ENCODE results near the gene FMN2. TPM values are rescaled to one million over a fixed set of nuclear protein-coding genes. Genes with fewer than 3 reads are reported as not detected.

The FMN2 gene
- total RNA-seq, 4 donors from 2014 or later: 0.75 to 1.8 (median 1.2) TPM

- no peak for TF ChIP-seq CTCF (IDR thresholded peaks at IDR 0.05; ENCODE audit: low read depth)
Measured at GRCh38 chr1:240104672-240105071, 13.0 kb downstream of the FMN2 start.

GRCh38 chr1:240107058-240107684 is 15.5 kb downstream of the FMN2 start:
- no peak for TF ChIP-seq CTCF (IDR thresholded peaks at IDR 0.05; ENCODE audit: low read depth)

GRCh38 chr1:240109130-240109529 is 17.4 kb downstream of the FMN2 start:
- no peak for TF ChIP-seq CTCF (IDR thresholded peaks at IDR 0.05; ENCODE audit: low read depth)

GRCh38 chr1:240109920-240110636 is 18.4 kb downstream of the FMN2 start:
- no peak for TF ChIP-seq CTCF (IDR thresholded peaks at IDR 0.05; ENCODE audit: low read depth)

- no peak for TF ChIP-seq CTCF (IDR thresholded peaks at IDR 0.05; ENCODE audit: low read depth)
Measured at GRCh38 chr1:240111558-240111957, 19.9 kb downstream of the FMN2 start.

- TF ChIP-seq CTCF (IDR thresholded peaks at IDR 0.05; ENCODE audit: low read depth): no peak
Measured at GRCh38 chr1:240114222-240114621, 22.5 kb downstream of the FMN2 start.

GRCh38 chr1:240115831-240116230 is 24.1 kb downstream of the FMN2 start:
- TF ChIP-seq CTCF (IDR thresholded peaks at IDR 0.05; ENCODE audit: low read depth): no peak

Data from subcutaneous adipose tissue (tissue), 4 donors.